Astrocyte (in vitro differentiated cells and primary cell): ENCODE data around the gene CD99L2. TPM values are rescaled to one million over a fixed set of nuclear protein-coding genes. Genes with fewer than 3 reads are reported as not detected.
A peak's percentile ranks its signal among the peaks of the same experiment; 100 is the strongest.

ENCODE experiments used
- DNase-seq: peaks from one replicate; pipeline ENCODE4 v3.0.0-alpha.2; 2010; ENCODE audit warnings: low read depth
- FAIRE-seq: peaks from 2 replicates; lab custom pipeline; 2011; peaks lifted over from hg19 to GRCh38; lab: Jason Lieb, UNC
- H2AFZ ChIP-seq: 2 replicates; pipeline ENCODE4 v1.6.0; 2012; ENCODE audit warnings: low read depth, low read length, inconsistent platforms
- H3K27ac ChIP-seq: 2 replicates; pipeline ENCODE4 v1.5.1; 2011; ENCODE audit warnings: low read depth, low read length, inconsistent platforms
- H3K27me3 ChIP-seq: 2 replicates; pipeline ENCODE4 v1.6.0; 2011; ENCODE audit warnings: low read length, inconsistent platforms; ENCODE audit not compliant: insufficient read depth
- H3K36me3 ChIP-seq: 2 replicates; pipeline ENCODE4 v1.5.1; 2011; ENCODE audit warnings: low read length, inconsistent platforms; ENCODE audit not compliant: insufficient read depth
- H3K4me1 ChIP-seq: 2 replicates; pipeline ENCODE4 v1.5.1; 2011; ENCODE audit warnings: low read length, inconsistent platforms; ENCODE audit not compliant: insufficient read depth
- H3K4me2 ChIP-seq: 2 replicates; pipeline ENCODE4 v1.6.0; 2012; ENCODE audit warnings: low read length, inconsistent platforms
- H3K4me3 ChIP-seq: 2 replicates; pipeline ENCODE4 v1.5.1; 2011; ENCODE audit warnings: low read depth, mild to moderate bottlenecking, low read length, inconsistent platforms; ENCODE audit not compliant: insufficient read depth
- H3K79me2 ChIP-seq: 2 replicates; pipeline ENCODE4 v1.6.0; 2012; ENCODE audit warnings: mild to moderate bottlenecking, low read length, inconsistent platforms; ENCODE audit not compliant: insufficient read depth
- H3K9ac ChIP-seq: 2 replicates; pipeline ENCODE4 v1.6.0; 2012; ENCODE audit warnings: mild to moderate bottlenecking, low read length, inconsistent platforms
- H3K9me3 ChIP-seq: 2 replicates; pipeline ENCODE4 v1.5.1; 2012; ENCODE audit warnings: low read depth, mild to moderate bottlenecking, low read length, inconsistent platforms; ENCODE audit not compliant: insufficient read depth
- H4K20me1 ChIP-seq: 2 replicates; pipeline ENCODE4 v1.6.0; 2012; ENCODE audit warnings: low read length, inconsistent platforms; ENCODE audit not compliant: insufficient read depth
- H3K27ac Mint-ChIP-seq: one replicate; pipeline ENCODE4 v1.8.0; 2021; ENCODE audit warnings: mild to moderate bottlenecking, mixed read lengths; ENCODE audit not compliant: unreplicated experiment
- H3K27me3 Mint-ChIP-seq: one replicate; pipeline ENCODE4 v1.8.0; 2021; ENCODE audit warnings: low read depth, mixed read lengths; ENCODE audit not compliant: unreplicated experiment
- H3K36me3 Mint-ChIP-seq: one replicate; pipeline ENCODE4 v1.8.0; 2021; ENCODE audit warnings: low read depth, mixed read lengths; ENCODE audit not compliant: unreplicated experiment
- H3K4me1 Mint-ChIP-seq: one replicate; pipeline ENCODE4 v1.8.0; 2021; ENCODE audit warnings: low read depth, mixed read lengths; ENCODE audit not compliant: unreplicated experiment
- H3K4me3 Mint-ChIP-seq: one replicate; pipeline ENCODE4 v1.8.0; 2021; ENCODE audit warnings: mild to moderate bottlenecking, moderate library complexity, mixed read lengths; ENCODE audit not compliant: unreplicated experiment
- H3K9me3 Mint-ChIP-seq: one replicate; pipeline ENCODE4 v1.8.0; 2021; ENCODE audit warnings: mild to moderate bottlenecking, mixed read lengths; ENCODE audit not compliant: unreplicated experiment
- EZH2 ChIP-seq: IDR thresholded peaks from 2 replicates; pipeline ENCODE4 v1.6.1; 2012; ENCODE audit warnings: mild to moderate bottlenecking, low read length, inconsistent platforms; ENCODE audit not compliant: insufficient read depth
- total RNA-seq: library from RNA; stranded (reverse); gene quantifications from 2 replicates; pipeline ENCODE4 v1.2.1, GENCODE V29; 2021
- TF ChIP-seq, protein P1 (sequence below): IDR thresholded peaks from 2 replicates; pipeline ENCODE4 v1.5.1; 2011; ENCODE audit warnings: low read depth, mild to moderate bottlenecking, inconsistent platforms, low read length, moderate library complexity; ENCODE audit not compliant: insufficient read depth

The CD99L2 gene
- total RNA-seq, 1 donor from 2014 or later, result 38.4 TPM

GRCh38 chrX:150856101-150856500, 42.4 kb downstream of the CD99L2 start:
- DNase-seq (peak; percentile 58), FAIRE-seq (no peak)
- H3K27ac Mint-ChIP-seq, result peak overlapping the region; percentile 86
- H3K36me3 ChIP-seq, result no peaks in the 10 kb centered on the region
- TF ChIP-seq EZH2, result no peak
- TF ChIP-seq, protein P1, sequence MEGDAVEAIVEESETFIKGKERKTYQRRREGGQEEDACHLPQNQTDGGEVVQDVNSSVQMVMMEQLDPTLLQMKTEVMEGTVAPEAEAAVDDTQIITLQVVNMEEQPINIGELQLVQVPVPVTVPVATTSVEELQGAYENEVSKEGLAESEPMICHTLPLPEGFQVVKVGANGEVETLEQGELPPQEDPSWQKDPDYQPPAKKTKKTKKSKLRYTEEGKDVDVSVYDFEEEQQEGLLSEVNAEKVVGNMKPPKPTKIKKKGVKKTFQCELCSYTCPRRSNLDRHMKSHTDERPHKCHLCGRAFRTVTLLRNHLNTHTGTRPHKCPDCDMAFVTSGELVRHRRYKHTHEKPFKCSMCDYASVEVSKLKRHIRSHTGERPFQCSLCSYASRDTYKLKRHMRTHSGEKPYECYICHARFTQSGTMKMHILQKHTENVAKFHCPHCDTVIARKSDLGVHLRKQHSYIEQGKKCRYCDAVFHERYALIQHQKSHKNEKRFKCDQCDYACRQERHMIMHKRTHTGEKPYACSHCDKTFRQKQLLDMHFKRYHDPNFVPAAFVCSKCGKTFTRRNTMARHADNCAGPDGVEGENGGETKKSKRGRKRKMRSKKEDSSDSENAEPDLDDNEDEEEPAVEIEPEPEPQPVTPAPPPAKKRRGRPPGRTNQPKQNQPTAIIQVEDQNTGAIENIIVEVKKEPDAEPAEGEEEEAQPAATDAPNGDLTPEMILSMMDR, result no peak
- no peak overlapping the region for H3K4me2 ChIP-seq
- no peak overlapping the region for H3K9ac ChIP-seq
- H3K4me3 Mint-ChIP-seq, result no peak overlapping the region
- no peak overlapping the region for H2AFZ ChIP-seq
- no peaks in the 10 kb centered on the region for H3K27me3 ChIP-seq
- H3K9me3 Mint-ChIP-seq, result peaks cover 6% of the 10 kb centered on the region
- no peak overlapping the region for H3K4me3 ChIP-seq
- no peaks in the 10 kb centered on the region for H3K27me3 Mint-ChIP-seq
- H3K79me2 ChIP-seq, result no peaks in the 10 kb centered on the region
- H3K27ac ChIP-seq, result no peak overlapping the region
- no peaks in the 10 kb centered on the region for H4K20me1 ChIP-seq
- no peaks in the 10 kb centered on the region for H3K9me3 ChIP-seq
- H3K4me1 ChIP-seq, result no peaks in the 10 kb centered on the region
- H3K36me3 Mint-ChIP-seq, result peaks cover 8% of the 10 kb centered on the region
- no peaks in the 10 kb centered on the region for H3K4me1 Mint-ChIP-seq

DNA sequence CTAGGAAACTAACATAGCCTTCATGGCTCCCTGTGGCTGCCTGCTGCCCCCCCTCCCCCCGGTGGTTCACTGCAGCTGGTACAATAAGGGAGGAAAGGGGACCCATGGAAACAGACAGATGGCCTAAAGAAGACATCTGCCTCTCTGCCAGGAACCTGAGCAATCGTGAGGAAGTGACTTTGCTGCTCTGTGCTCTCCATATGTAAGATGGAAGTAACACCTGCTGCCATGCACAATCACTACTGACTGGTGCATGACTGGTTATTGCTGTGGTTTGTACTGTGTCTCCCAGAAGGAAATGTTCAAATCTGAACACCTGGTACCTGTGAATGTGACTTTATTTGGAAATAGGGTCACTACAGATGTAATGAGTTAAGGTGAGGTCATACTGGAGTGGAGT, 43.6 kb downstream of the CD99L2 start:
- Histone ChIP-seq H3K9me3 (no peaks in the 10 kb centered on the region), H3K9ac (no peak overlapping the region), H2AFZ (no peak overlapping the region), H3K79me2 (no peaks in the 10 kb centered on the region), H3K36me3 (no peaks in the 10 kb centered on the region), H4K20me1 (peaks cover 3% of the 10 kb centered on the region), H3K4me1 (no peaks in the 10 kb centered on the region), H3K27ac (no peak overlapping the region), H3K4me3 (no peak overlapping the region), H3K27me3 (no peaks in the 10 kb centered on the region), H3K4me2 (no peak overlapping the region)
- no peak for FAIRE-seq
- Mint-ChIP-seq H3K36me3 (peaks cover 8% of the 10 kb centered on the region), H3K9me3 (peaks cover 6% of the 10 kb centered on the region), H3K4me3 (no peak overlapping the region), H3K4me1 (no peaks in the 10 kb centered on the region), H3K27ac (no peak overlapping the region), H3K27me3 (no peaks in the 10 kb centered on the region)
- no peak for DNase-seq
- no peak for TF ChIP-seq EZH2
- TF ChIP-seq, protein P1, result no peak

- H3K9me3 Mint-ChIP-seq, result no peaks in the 10 kb centered on the region
These were observed 48.3 kb downstream of the CD99L2 start for GRCh38 chrX:150849996-150850720.

More at GRCh38 chrX:150849996-150850720, 48.3 kb downstream of the CD99L2 start:
- H3K27me3 Mint-ChIP-seq, result no peaks in the 10 kb centered on the region
- H3K9ac ChIP-seq, result no peak overlapping the region
- no peaks in the 10 kb centered on the region for H3K9me3 ChIP-seq
- peaks cover 2% of the 10 kb centered on the region for H3K4me1 Mint-ChIP-seq
- H3K36me3 ChIP-seq, result no peaks in the 10 kb centered on the region
- no peak overlapping the region for H3K4me2 ChIP-seq
- peaks cover 3% of the 10 kb centered on the region for H3K36me3 Mint-ChIP-seq
- TF ChIP-seq, protein P1, result no peak
- TF ChIP-seq EZH2, result no peak
- H2AFZ ChIP-seq, result no peak overlapping the region
- H3K4me1 ChIP-seq, result no peaks in the 10 kb centered on the region
- H3K27ac ChIP-seq, result no peak overlapping the region
- H3K4me3 ChIP-seq, result no peak overlapping the region
- peaks cover 3% of the 10 kb centered on the region for H4K20me1 ChIP-seq
- peak; percentile 82 for FAIRE-seq
- no peak for DNase-seq
- no peaks in the 10 kb centered on the region for H3K79me2 ChIP-seq
- H3K27ac Mint-ChIP-seq, result no peak overlapping the region
- H3K27me3 ChIP-seq, result no peaks in the 10 kb centered on the region
- no peak overlapping the region for H3K4me3 Mint-ChIP-seq
